Stimulated activated CD8-positive, alpha-beta memory T cell treated with anti-CD3 and anti-CD28 coated beads, Interleukin-7, amount 100 ng/mL, for 1 hour (primary cell): Measurements from ENCODE around the gene ECE2.
"Not testable (repeated sequence)": the region's sequence is repeated elsewhere in the genome, so short reads cannot be mapped to it uniquely, and the experiment has no call there.

Experiments
- DNase-seq, 2 donors: peaks; one replicate each; pipeline ENCODE4 v3.0.0-alpha.2; 2020; ENCODE audit warnings: low read depth in 2 of 2

Gene ECE2

GRCh38 chr3:184267249-184267648 lies 8.6 kb upstream of the ECE2 start:
- not testable (repeated sequence) for DNase-seq

GRCh38 chr3:184272269-184272668 lies 3.6 kb upstream of the ECE2 start:
- DNase-seq: no peak

GRCh38 chr3:184275381-184275701 lies 481 bp upstream of the ECE2 start:
- DNase-seq: no peak

GRCh38 chr3:184277366-184277765 lies 1.5 kb downstream of the ECE2 start:
- no peak for DNase-seq

- DNase-seq: no peak
Measured at GRCh38 chr3:184282941-184283340, 7.1 kb downstream of the ECE2 start.

- no peak for DNase-seq
Measured at GRCh38 chr3:184283681-184284080, 7.9 kb downstream of the ECE2 start.

- no peak for DNase-seq
Measured at GRCh38 chr3:184284696-184285095, 8.9 kb downstream of the ECE2 start.

- peak in 1 of 2 donors; percentile 41 for DNase-seq
Measured at GRCh38 chr3:184289426-184289938, 13.7 kb downstream of the ECE2 start.

- no peak for DNase-seq
Measured at GRCh38 chr3:184290331-184290730, 14.5 kb downstream of the ECE2 start.

GRCh38 chr3:184291044-184291737 lies 15.4 kb downstream of the ECE2 start:
- DNase-seq: no peak

- no peak for DNase-seq
Measured at GRCh38 chr3:184291738-184292445, 16.1 kb downstream of the ECE2 start.

GRCh38 chr3:184295771-184296170 lies 19.9 kb downstream of the ECE2 start:
- DNase-seq: no peak

GRCh38 chr3:184296616-184297015 lies 20.8 kb downstream of the ECE2 start:
- no peak for DNase-seq

- peak; percentile 96 to 97 for DNase-seq
Measured at GRCh38 chr3:184298759-184299487, 23.1 kb downstream of the ECE2 start, which contains the start of gene PSMD2. TSS of gene PSMD2 (plus strand) at chr3:184299241. CDS start at chr3:184299267, 26 bp downstream.

GRCh38 chr3:184299488-184300377 lies 23.9 kb downstream of the ECE2 start:
- DNase-seq: no peak

- DNase-seq: no peak
Measured at GRCh38 chr3:184300378-184300720, 24.5 kb downstream of the ECE2 start.

GRCh38 chr3:184305577-184305976 lies 29.8 kb downstream of the ECE2 start:
- DNase-seq: no peak

- no peak for DNase-seq
Measured at GRCh38 chr3:184306341-184306972, 30.6 kb downstream of the ECE2 start.

GRCh38 chr3:184307915-184308314 lies 32.1 kb downstream of the ECE2 start:
- no peak for DNase-seq

GRCh38 chr3:184308744-184309143 lies 32.9 kb downstream of the ECE2 start:
- no peak for DNase-seq

GRCh38 chr3:184311633-184312032 lies 35.8 kb downstream of the ECE2 start:
- DNase-seq: no peak
